CD4-positive, CD25-positive, alpha-beta regulatory T cell (primary cell): ENCODE measurements around the gene KIR3DL2. TPM values are rescaled to one million over a fixed set of nuclear protein-coding genes. Genes with fewer than 3 reads are reported as not detected.
A peak's percentile ranks its signal among the peaks of the same experiment; 100 is the strongest.

ENCODE experiments used
- ATAC-seq, 2 donors: fragments of 150-1000 bp; cut with Tn5 transposase; one replicate each; pipeline ENCODE4 v1.10.0; 2021; ENCODE audit warnings: low read depth in 2 of 2, moderate number of reproducible peaks in 2 of 2, moderate library complexity in 1 of 2
- DNase-seq, 3 donors: peaks; one replicate each; pipeline versions ENCODE4 v3.0.0 to v3.0.0-alpha.2; 2012 to 2022; ENCODE audit warnings: mixed read lengths in 1 of 3
- H3K27ac ChIP-seq: one replicate; pipeline ENCODE4 v1.7.0; 2013; ENCODE audit warnings: mild to moderate bottlenecking, low read length; ENCODE audit not compliant: insufficient read depth, poor library complexity, severe bottlenecking
- H3K27me3 ChIP-seq: one replicate; pipeline ENCODE4 v1.7.0; 2013; ENCODE audit warnings: low read length; ENCODE audit not compliant: control insufficient read depth, insufficient read depth
- H3K36me3 ChIP-seq: one replicate; pipeline ENCODE4 v1.7.0; 2013; ENCODE audit warnings: mild to moderate bottlenecking, low read length, moderate library complexity; ENCODE audit not compliant: control insufficient read depth, insufficient read depth
- H3K4me1 ChIP-seq: 2 replicates; pipeline ENCODE4 v1.7.0; 2013; ENCODE audit warnings: mild to moderate bottlenecking, low read length; ENCODE audit not compliant: insufficient read depth, control insufficient read depth, poor library complexity, severe bottlenecking
- H3K4me3 ChIP-seq: one replicate; pipeline ENCODE4 v1.7.0; 2013; ENCODE audit warnings: low read depth, mild to moderate bottlenecking, low read length, moderate library complexity
- H3K9me3 ChIP-seq, 2 experiments: 1 replicate in 1 of 2; 2 replicates in 1 of 2; pipeline ENCODE4 v1.7.0; 2013; ENCODE audit warnings: low read length in 2 of 2, mild to moderate bottlenecking in 1 of 2, moderate library complexity in 1 of 2; ENCODE audit not compliant: control insufficient read depth in 2 of 2
- H3K27ac Mint-ChIP-seq, 3 donors: one replicate each; pipeline ENCODE4 v1.8.0; 2020 to 2022; ENCODE audit warnings: mild to moderate bottlenecking in 3 of 3, mixed read lengths in 3 of 3, moderate library complexity in 2 of 3
- H3K27me3 Mint-ChIP-seq: one replicate; pipeline ENCODE4 v1.8.0; 2022; ENCODE audit warnings: mild to moderate bottlenecking, mixed read lengths
- H3K36me3 Mint-ChIP-seq: one replicate; pipeline ENCODE4 v1.8.0; 2020; ENCODE audit warnings: mixed read lengths
- H3K4me1 Mint-ChIP-seq, 4 donors: one replicate each; pipeline ENCODE4 v1.8.0; 2020 to 2022; ENCODE audit warnings: mixed read lengths in 4 of 4, mild to moderate bottlenecking in 1 of 4
- H3K4me3 Mint-ChIP-seq, 4 donors: one replicate each; pipeline ENCODE4 v1.8.0; 2020 to 2022; ENCODE audit warnings: mild to moderate bottlenecking in 4 of 4, mixed read lengths in 4 of 4, moderate library complexity in 3 of 4
- H3K9me3 Mint-ChIP-seq, 7 donors: one replicate each; pipeline ENCODE4 v1.8.0; 2020 to 2022; ENCODE audit warnings: mixed read lengths in 7 of 7, mild to moderate bottlenecking in 3 of 7, moderate library complexity in 2 of 7
- polyA plus RNA-seq, 4 donors: library from polyadenylated mRNA; unstranded; fragments of 300-500 nt; fragmentation: Illumina TruSeq; gene quantifications; one replicate each; pipeline ENCODE4 v1.2.3, GENCODE V29; 2021
- total RNA-seq: library from RNA; stranded (reverse); gene quantifications from one replicate; pipeline ENCODE4 v1.2.3, GENCODE V29; 2022

KIR3DL2 gene
- total and polyA plus RNA-seq, 5 donors from 2014 or later = 0.25 to 0.94 (median 0.62) TPM

DNA sequence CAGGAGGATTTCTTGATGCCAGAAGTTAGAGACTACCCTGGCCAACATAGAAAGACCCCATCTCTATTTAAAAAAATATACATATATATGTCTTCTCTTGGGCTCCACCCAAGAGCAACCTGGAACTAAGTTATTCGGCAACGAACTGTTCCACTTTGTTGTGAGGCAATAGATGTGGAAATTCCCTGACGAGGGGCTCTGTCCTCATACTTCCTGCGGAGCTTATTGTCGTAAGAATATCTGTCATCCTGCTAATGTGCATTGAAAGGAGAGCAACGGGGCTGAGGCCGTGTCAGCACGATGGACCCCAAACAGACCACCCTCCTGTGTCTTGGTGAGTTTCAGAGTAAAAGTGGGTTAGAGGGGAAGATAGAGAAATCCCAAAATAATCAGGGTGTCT is 23.7 kb downstream of the KIR3DL2 start, which contains the start of gene FCAR:
FCAR (plus strand) TSS at position 246 of the 400 bp plus-strand sequence; CDS start at position 301, 55 bp downstream.
- Mint-ChIP-seq H3K9me3 (peaks cover 0 to 1% (median 0%) of the 10 kb centered on the region in 7 donors), H3K27me3 (peaks cover 6% of the 10 kb centered on the region), H3K4me3 (no peak within 1 kb of the TSS), H3K4me1 (no peaks in the 10 kb centered on the region), H3K27ac (no peak within 1 kb of the TSS), H3K36me3 (no peaks in the 10 kb centered on the region)
- DNase-seq (no peak), ATAC-seq (no peak)
- H3K4me3 ChIP-seq = no peak within 1 kb of the TSS
- H3K9me3 ChIP-seq = no peaks in the 10 kb centered on the region
- H3K27ac ChIP-seq = no peak within 1 kb of the TSS
- no peaks in the 10 kb centered on the region for H3K4me1 ChIP-seq
- H3K27me3 ChIP-seq = no peaks in the 10 kb centered on the region
- no peaks in the 10 kb centered on the region for H3K36me3 ChIP-seq

DNA sequence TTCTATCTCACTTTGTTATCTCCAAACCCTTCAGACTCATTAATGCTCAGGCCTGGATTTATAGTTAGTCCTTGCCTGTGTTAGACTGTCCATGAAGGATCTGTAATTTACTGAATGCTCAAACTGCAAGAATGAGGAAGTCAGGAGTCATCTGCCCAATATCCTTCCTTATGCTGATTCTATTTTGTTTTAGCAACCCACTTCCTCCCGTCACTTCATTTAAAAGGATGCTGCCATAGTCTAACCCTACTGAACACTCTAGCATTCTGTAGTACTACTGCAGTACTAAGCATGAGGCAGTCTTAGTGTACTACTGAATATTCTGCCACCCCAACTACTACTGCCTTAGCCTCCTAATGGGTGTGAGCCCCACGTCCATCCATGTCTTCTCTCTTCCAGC is 25.3 kb downstream of the KIR3DL2 start:
- no peaks in the 10 kb centered on the region for H3K4me1 Mint-ChIP-seq
- no peaks in the 10 kb centered on the region for H3K9me3 ChIP-seq
- no peak for DNase-seq
- no peaks in the 10 kb centered on the region for H3K4me1 ChIP-seq
- no peaks in the 10 kb centered on the region for H3K36me3 ChIP-seq
- H3K36me3 Mint-ChIP-seq = no peaks in the 10 kb centered on the region
- H3K27ac Mint-ChIP-seq = no peak overlapping the region
- H3K9me3 Mint-ChIP-seq = peaks cover 0 to 3% (median 0%) of the 10 kb centered on the region in 7 donors
- H3K27me3 Mint-ChIP-seq = peaks cover 11% of the 10 kb centered on the region
- H3K4me3 ChIP-seq = no peak overlapping the region
- H3K27ac ChIP-seq = no peak overlapping the region
- no peak overlapping the region for H3K4me3 Mint-ChIP-seq
- H3K27me3 ChIP-seq = no peaks in the 10 kb centered on the region
- peak in 1 of 2 donors; percentile 25 for ATAC-seq

DNA sequence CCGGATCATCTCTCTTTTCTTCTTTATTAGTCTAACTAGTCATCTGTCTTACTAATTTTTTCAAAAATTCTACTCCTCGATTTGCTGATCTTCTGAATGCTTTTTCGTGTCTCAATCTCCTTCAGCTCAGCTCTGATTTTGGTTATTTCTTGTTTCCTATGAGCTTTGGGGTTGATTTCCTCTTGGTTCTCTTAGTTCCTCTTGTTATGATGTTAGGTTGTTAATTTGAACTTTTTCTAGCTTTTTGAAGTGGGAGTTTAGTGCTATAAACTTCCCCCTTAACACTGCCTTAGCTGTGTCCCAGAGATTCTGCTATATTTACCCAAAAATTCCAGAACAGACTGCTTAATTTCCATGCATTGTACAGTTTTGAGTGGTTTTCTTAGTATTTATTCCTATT is 27.2 kb downstream of the KIR3DL2 start:
- no peak for ATAC-seq
- Histone ChIP-seq H3K4me1 (no peaks in the 10 kb centered on the region), H3K27me3 (no peaks in the 10 kb centered on the region), H3K27ac (no peak overlapping the region), H3K4me3 (no peak overlapping the region), H3K9me3 (no peaks in the 10 kb centered on the region), H3K36me3 (no peaks in the 10 kb centered on the region)
- peaks cover 14% of the 10 kb centered on the region for H3K27me3 Mint-ChIP-seq
- no peak overlapping the region for H3K4me3 Mint-ChIP-seq
- DNase-seq = no peak
- no peaks in the 10 kb centered on the region for H3K4me1 Mint-ChIP-seq
- H3K27ac Mint-ChIP-seq = no peak overlapping the region
- H3K36me3 Mint-ChIP-seq = no peaks in the 10 kb centered on the region
- H3K9me3 Mint-ChIP-seq = peaks cover 0 to 3% (median 0%) of the 10 kb centered on the region in 7 donors

DNA sequence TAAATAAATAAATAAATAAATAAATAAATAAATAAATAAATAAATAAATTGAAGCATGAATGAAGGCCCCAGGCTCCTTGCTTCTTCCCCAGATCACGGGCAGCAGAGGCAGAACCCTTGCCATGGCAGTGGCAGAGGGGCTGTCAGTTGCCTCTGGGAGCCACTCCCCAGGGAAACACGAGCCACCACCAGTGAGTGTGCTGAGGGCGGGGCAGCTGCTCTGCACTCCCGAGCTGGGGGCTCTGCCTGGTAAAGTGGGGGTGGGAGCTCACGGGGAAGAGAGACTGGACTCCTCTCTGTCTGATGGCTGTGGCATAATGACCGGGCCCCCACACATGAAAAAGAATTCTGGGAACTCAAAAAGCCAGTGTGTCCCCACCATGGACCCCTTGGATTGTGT is 31.6 kb downstream of the KIR3DL2 start:
- DNase-seq (no peak), ATAC-seq (no peak)
- Histone ChIP-seq H3K36me3 (no peaks in the 10 kb centered on the region), H3K27me3 (no peaks in the 10 kb centered on the region), H3K4me3 (no peak overlapping the region), H3K27ac (no peak overlapping the region), H3K4me1 (no peaks in the 10 kb centered on the region), H3K9me3 (no peaks in the 10 kb centered on the region)
- no peak overlapping the region for H3K27ac Mint-ChIP-seq
- peaks cover 17% of the 10 kb centered on the region for H3K27me3 Mint-ChIP-seq
- peaks cover 0 to 3% (median 0%) of the 10 kb centered on the region in 7 donors for H3K9me3 Mint-ChIP-seq
- H3K4me3 Mint-ChIP-seq = no peak overlapping the region
- peaks cover 0 to 2% (median 0%) of the 10 kb centered on the region in 4 donors for H3K4me1 Mint-ChIP-seq
- no peaks in the 10 kb centered on the region for H3K36me3 Mint-ChIP-seq

DNA sequence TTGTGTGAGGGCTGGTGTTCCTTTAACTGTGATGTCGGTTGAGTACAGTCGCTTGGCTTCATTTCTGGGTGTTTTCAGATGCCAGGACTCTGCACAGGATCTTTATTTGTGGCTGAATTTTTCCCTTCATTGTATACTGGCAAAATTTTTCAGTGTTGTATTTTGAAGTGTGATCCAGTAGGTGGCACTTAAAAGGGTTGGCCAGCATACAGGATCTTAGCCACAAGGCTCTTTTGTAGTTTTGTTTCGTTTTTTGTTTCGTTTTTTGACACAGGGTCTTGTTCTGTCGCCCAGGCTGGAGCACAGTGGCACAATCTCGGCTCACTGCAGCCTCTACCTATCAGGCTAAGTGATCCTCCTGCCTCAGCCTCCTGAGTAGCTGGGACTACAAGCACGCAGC is 32.5 kb downstream of the KIR3DL2 start:
- no peak overlapping the region for H3K4me3 Mint-ChIP-seq

DNA sequence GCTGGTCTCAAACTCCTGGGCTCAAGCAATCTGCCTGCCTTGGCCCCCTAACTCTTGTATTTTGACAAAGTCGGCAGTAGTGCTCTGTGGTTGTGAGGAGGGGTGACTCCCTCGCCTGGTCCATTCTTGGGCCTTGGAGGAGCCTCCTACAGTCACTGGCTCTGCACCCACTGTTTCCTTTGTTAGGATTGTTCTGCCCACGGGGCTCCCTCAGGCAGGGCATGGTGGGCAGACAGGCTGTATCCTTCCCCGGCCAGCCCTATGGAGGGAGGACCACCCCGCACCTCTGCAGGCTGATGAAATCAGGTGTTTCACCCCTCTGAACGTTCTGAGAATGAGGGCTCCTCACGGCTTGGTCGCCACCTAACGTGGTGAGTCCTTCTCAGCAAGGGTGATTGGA is 33.0 kb downstream of the KIR3DL2 start:
- Histone ChIP-seq H3K27ac (no peak overlapping the region), H3K36me3 (no peaks in the 10 kb centered on the region), H3K4me3 (no peak overlapping the region), H3K4me1 (no peaks in the 10 kb centered on the region), H3K9me3 (no peaks in the 10 kb centered on the region), H3K27me3 (no peaks in the 10 kb centered on the region)
- no peak overlapping the region for H3K4me3 Mint-ChIP-seq
- DNase-seq (no peak), ATAC-seq (no peak)
- H3K27me3 Mint-ChIP-seq = peaks cover 12% of the 10 kb centered on the region
- H3K36me3 Mint-ChIP-seq = no peaks in the 10 kb centered on the region
- H3K9me3 Mint-ChIP-seq = peaks cover 0 to 1% (median 0%) of the 10 kb centered on the region in 7 donors
- no peak overlapping the region for H3K27ac Mint-ChIP-seq
- H3K4me1 Mint-ChIP-seq = peaks cover 0 to 2% (median 0%) of the 10 kb centered on the region in 4 donors

More for the DNA sequence above, 32.5 kb downstream of the KIR3DL2 start:
- H3K27me3 ChIP-seq = no peaks in the 10 kb centered on the region
- H3K9me3 ChIP-seq = no peaks in the 10 kb centered on the region
- H3K4me1 ChIP-seq = no peaks in the 10 kb centered on the region
- H3K36me3 ChIP-seq = no peaks in the 10 kb centered on the region
- H3K27me3 Mint-ChIP-seq = peaks cover 12% of the 10 kb centered on the region
- no peaks in the 10 kb centered on the region for H3K36me3 Mint-ChIP-seq
- peaks cover 0 to 1% (median 0%) of the 10 kb centered on the region in 7 donors for H3K9me3 Mint-ChIP-seq
- peaks cover 0 to 2% (median 0%) of the 10 kb centered on the region in 4 donors for H3K4me1 Mint-ChIP-seq
- no peak overlapping the region for H3K4me3 ChIP-seq
- no peak overlapping the region for H3K27ac ChIP-seq
- ATAC-seq (no peak), DNase-seq (peak in 1 of 3 donors; percentile 52)
- H3K27ac Mint-ChIP-seq = peak overlapping the region in 1 of 3 donors; percentile 46

DNA sequence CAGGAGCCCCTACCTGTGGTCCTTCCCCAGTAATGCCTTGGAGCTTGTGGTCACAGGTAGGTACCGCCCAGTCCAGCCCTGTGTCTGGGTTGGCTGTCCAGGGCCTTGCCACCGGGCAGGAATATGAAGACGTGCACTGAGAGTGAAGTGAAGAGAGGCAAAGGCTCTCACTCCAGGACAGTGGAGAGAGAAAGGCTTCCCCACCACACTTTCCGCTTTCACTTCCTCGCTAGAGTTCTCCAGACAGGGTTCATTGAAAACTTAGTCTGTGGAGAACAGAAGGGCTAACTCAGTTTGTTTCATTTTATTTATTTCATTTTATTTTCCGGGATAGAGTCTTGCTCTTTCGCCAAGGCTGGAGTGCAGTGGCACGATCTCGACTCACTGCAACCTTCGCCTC is 38.0 kb downstream of the KIR3DL2 start:
- Histone ChIP-seq H3K27me3 (no peaks in the 10 kb centered on the region), H3K4me3 (no peak overlapping the region), H3K36me3 (no peaks in the 10 kb centered on the region), H3K27ac (no peak overlapping the region), H3K4me1 (no peaks in the 10 kb centered on the region), H3K9me3 (no peaks in the 10 kb centered on the region)
- peaks cover 4% of the 10 kb centered on the region for H3K27me3 Mint-ChIP-seq
- H3K36me3 Mint-ChIP-seq = no peaks in the 10 kb centered on the region
- H3K4me1 Mint-ChIP-seq = no peaks in the 10 kb centered on the region
- DNase-seq = no peak
- ATAC-seq = no peak
- no peak overlapping the region for H3K27ac Mint-ChIP-seq
- no peak overlapping the region for H3K4me3 Mint-ChIP-seq
- H3K9me3 Mint-ChIP-seq = peaks cover 0 to 2% (median 0%) of the 10 kb centered on the region in 7 donors

DNA sequence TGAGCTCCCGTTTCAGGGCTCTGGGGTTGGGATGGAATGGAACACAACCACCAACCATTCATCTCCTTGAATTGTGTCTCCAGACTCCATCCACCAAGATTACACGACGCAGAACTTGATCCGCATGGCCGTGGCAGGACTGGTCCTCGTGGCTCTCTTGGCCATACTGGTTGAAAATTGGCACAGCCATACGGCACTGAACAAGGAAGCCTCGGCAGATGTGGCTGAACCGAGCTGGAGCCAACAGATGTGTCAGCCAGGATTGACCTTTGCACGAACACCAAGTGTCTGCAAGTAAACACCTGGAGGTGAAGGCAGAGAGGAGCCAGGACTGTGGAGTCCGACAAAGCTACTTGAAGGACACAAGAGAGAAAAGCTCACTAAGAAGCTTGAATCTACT is 39.3 kb downstream of the KIR3DL2 start:
- DNase-seq (no peak), ATAC-seq (no peak)
- Histone ChIP-seq H3K27me3 (no peaks in the 10 kb centered on the region), H3K36me3 (no peaks in the 10 kb centered on the region), H3K27ac (no peak overlapping the region), H3K9me3 (no peaks in the 10 kb centered on the region), H3K4me3 (no peak overlapping the region), H3K4me1 (no peaks in the 10 kb centered on the region)
- Mint-ChIP-seq H3K4me1 (no peaks in the 10 kb centered on the region), H3K27ac (no peak overlapping the region), H3K4me3 (no peak overlapping the region), H3K36me3 (no peaks in the 10 kb centered on the region), H3K27me3 (peaks cover 4% of the 10 kb centered on the region), H3K9me3 (peaks cover 0 to 2% (median 0%) of the 10 kb centered on the region in 7 donors)
